ENCODE results near the gene SIGLEC12. TPM values are rescaled to one million over a fixed set of nuclear protein-coding genes. Genes with fewer than 3 reads are reported as not detected.
A peak's percentile ranks its signal among the peaks of the same experiment; 100 is the strongest.

The SIGLEC12 gene
- total and polyA plus RNA-seq, 9 of the 15 experiments (the other 6 are each of a cell fraction or from before 2014, with no cell fraction given), result 0.08 to 1.3 (median 0.54) TPM

DNA sequence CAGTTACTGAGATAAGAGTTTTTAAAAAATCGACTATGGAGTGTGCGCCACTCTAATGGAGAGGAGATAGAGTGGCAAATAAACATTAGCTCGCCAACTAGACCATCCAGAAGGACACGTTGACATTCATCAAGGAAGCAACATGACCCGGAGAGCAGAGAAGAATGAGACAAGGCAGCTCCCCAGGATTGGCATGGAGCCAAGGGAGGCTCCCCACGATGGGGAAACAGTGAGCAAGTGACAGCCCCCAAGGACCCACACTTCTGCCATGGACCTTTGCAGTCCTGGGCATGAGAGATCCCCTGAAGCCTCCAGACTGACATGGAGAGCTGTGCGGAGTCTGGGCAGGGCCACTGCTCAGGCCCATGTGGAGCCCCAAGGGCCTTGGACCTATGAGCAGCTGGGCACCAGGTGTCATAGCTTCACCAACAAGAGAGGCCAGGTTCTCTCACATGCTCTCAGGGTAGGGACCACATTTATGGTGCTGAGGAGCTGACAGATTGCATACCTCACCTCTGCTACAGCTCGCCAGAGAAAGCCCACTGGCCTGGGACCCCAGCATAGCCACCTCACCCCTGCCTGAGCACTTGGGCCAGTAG lies 23.2 kb upstream of the SIGLEC12 start:
- Histone ChIP-seq H2AFZ (ENCODE audit: low read depth, low read length) (peak overlapping the region; percentile 85), H3K9me1 (ENCODE audit: control insufficient read depth, insufficient read depth, low read length) (no peaks in the 10 kb centered on the region), H3K4me3 (no peak overlapping the region), H3K4me1 (replicated peaks in 1 of 2; ENCODE audit: control insufficient read depth in 2 of 2, insufficient read depth in 2 of 2, low read length in 2 of 2) (peaks cover 29 to 40% of the 10 kb centered on the region in 2 experiments), H3K9me3 (replicated peaks; ENCODE audit: control insufficient read depth, insufficient read depth, low read depth, low read length) (peaks cover 2% of the 10 kb centered on the region; the same call in 1 of the 2 replicates), H3K36me3 (ENCODE audit: control insufficient read depth, insufficient read depth, low read length) (0 out of 3 replicates have a peak, but pooled peaks cover 2% of the 10 kb centered on the region), H3K79me2 (ENCODE audit: control insufficient read depth, insufficient read depth, low read length) (no peaks in the 10 kb centered on the region), H3K4me2 (ENCODE audit: insufficient read depth, low read length) (0 out of 2 replicates have a peak overlapping the region, but pooled peaks have one; percentile 4), H3K27ac (ENCODE audit: extremely low read depth, low read depth, low read length) (peak overlapping the region; percentile 38; the same call in 1 of the 3 replicates), H4K20me1 (replicated peaks; ENCODE audit: control insufficient read depth, insufficient read depth, low read length) (no peaks in the 10 kb centered on the region), H3K27me3 (ENCODE audit: control insufficient read depth in 2 of 2, insufficient read depth in 2 of 2, low read length in 2 of 2) (no peaks in the 10 kb centered on the region), H3K9ac (ENCODE audit: insufficient read depth in 1 of 2, low read depth in 2 of 2, low read length in 2 of 2) (peak overlapping the region; percentile 13 to 87; a peak in 3 of 4 replicates)
- FAIRE-seq (peak; percentile 35), DNase-seq (ENCODE audit: extremely low read depth in 1 of 4, low spot score in 3 of 4) (peak in 2 of 4 experiments; percentile 28 to 59), ATAC-seq (peak; percentile 55)
- WGBS (ENCODE audit: insufficient coverage, low coverage, missing lambda C conversion rate), result 48% methylated on average over 8 of the region's 8 CpGs
- in situ Hi-C loops (cut with MboI) (no loop called here), intact Hi-C loops (cut with micrococcal nuclease) (no loop called here)
- CTCF ChIA-PET (ENCODE audit: low intra/inter-chr PET ratio), result no interaction called here
- POLR2A ChIA-PET, result interaction anchor here (0.6 kb wide), 1 partner anchor 11 kb away, joined by 3 read pairs; no protein-coding TSS in a partner anchor
- BruUV-seq (replicated peaks), result no TSS peak
- TF ChIP-seq, protein P1, sequence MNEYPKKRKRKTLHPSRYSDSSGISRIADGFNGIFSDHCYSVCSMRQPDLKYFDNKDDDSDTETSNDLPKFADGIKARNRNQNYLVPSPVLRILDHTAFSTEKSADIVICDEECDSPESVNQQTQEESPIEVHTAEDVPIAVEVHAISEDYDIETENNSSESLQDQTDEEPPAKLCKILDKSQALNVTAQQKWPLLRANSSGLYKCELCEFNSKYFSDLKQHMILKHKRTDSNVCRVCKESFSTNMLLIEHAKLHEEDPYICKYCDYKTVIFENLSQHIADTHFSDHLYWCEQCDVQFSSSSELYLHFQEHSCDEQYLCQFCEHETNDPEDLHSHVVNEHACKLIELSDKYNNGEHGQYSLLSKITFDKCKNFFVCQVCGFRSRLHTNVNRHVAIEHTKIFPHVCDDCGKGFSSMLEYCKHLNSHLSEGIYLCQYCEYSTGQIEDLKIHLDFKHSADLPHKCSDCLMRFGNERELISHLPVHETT (CRISPR knock-in tag; conservative IDR thresholded peaks at IDR 0.05 in 1 of 2, IDR thresholded peaks at IDR 0.05 in 1 of 2), result 0 out of 4 replicates have a peak, but pooled peaks of 1 of the 2 experiments have one; percentile 11
- no peak for TF ChIP-seq ZBED1 (IDR thresholded peaks at IDR 0.05)
- TF ChIP-seq NFIX (CRISPR knock-in tag; IDR thresholded peaks at IDR 0.05; ENCODE audit: low read depth), result peak; percentile 81
- no peak for TF ChIP-seq NCOA6 (IDR thresholded peaks at IDR 0.05)
- TF ChIP-seq SAFB2 (IDR thresholded peaks at IDR 0.05; ENCODE audit: borderline replicate concordance, low read depth, low read length, severe bottlenecking), result no peak
- peak in 1 of 2 experiments; percentile 6; a peak in 1 of 4 replicates for TF ChIP-seq RCOR1 (IDR thresholded peaks at IDR 0.05; ENCODE audit: borderline replicate concordance in 1 of 2, low read depth in 2 of 2, low read length in 2 of 2)
- no peak for TF ChIP-seq SP2 (IDR thresholded peaks at IDR 0.05; ENCODE audit: extremely low read depth, low read depth, low read length, poor library complexity, severe bottlenecking)
- peak; percentile 98 for TF ChIP-seq NFIC (IDR thresholded peaks at IDR 0.05)
- peak; percentile 45; the same call in 1 of the 2 replicates for TF ChIP-seq DMBX1 (CRISPR knock-in tag; IDR thresholded peaks at IDR 0.05; ENCODE audit: borderline replicate concordance)
- TF ChIP-seq TAF9B (IDR thresholded peaks at IDR 0.05; ENCODE audit: partially characterized antibody), result no peak
- TF ChIP-seq BRF1 (IDR thresholded peaks at IDR 0.05; ENCODE audit: borderline replicate concordance, extremely low read depth, insufficient read length), result no peak
- no peak for TF ChIP-seq HDAC8 (tag; IDR thresholded peaks at IDR 0.05)
- no peak for TF ChIP-seq NFXL1 (CRISPR knock-in tag; IDR thresholded peaks at IDR 0.05)
- 0 out of 2 replicates have a peak, but pooled peaks have one; percentile 30 for TF ChIP-seq CXXC5 (CRISPR knock-in tag; IDR thresholded peaks at IDR 0.05)
- TF ChIP-seq, protein P2, sequence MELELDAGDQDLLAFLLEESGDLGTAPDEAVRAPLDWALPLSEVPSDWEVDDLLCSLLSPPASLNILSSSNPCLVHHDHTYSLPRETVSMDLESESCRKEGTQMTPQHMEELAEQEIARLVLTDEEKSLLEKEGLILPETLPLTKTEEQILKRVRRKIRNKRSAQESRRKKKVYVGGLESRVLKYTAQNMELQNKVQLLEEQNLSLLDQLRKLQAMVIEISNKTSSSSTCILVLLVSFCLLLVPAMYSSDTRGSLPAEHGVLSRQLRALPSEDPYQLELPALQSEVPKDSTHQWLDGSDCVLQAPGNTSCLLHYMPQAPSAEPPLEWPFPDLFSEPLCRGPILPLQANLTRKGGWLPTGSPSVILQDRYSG (tag; conservative IDR thresholded peaks at IDR 0.05; ENCODE audit: low read depth), result 0 out of 2 replicates have a peak, but pooled peaks have one; percentile 49
- no peak for TF ChIP-seq BRD4 (IDR thresholded peaks at IDR 0.05)
- no peak for TF ChIP-seq LEF1 (IDR thresholded peaks at IDR 0.05)
- no peak for TF ChIP-seq NR2C2 (CRISPR knock-in tag; IDR thresholded peaks at IDR 0.05)
- peak; percentile 16; the same call in 1 of the 2 replicates for TF ChIP-seq NR2C2 (tag; IDR thresholded peaks at IDR 0.05)
- TF ChIP-seq ARID2 (IDR thresholded peaks at IDR 0.05), result no peak
- no peak for TF ChIP-seq ZEB2 (IDR thresholded peaks at IDR 0.05)
- 0 out of 2 replicates have a peak, but pooled peaks have one; percentile 27 for TF ChIP-seq ZNF644 (tag; IDR thresholded peaks at IDR 0.05; ENCODE audit: low read depth)

All from K562 (cell line).